Measurements from ENCODE around the gene ANG.
A peak's percentile ranks its signal among the peaks of the same experiment; 100 is the strongest.

The ANG gene

DNA sequence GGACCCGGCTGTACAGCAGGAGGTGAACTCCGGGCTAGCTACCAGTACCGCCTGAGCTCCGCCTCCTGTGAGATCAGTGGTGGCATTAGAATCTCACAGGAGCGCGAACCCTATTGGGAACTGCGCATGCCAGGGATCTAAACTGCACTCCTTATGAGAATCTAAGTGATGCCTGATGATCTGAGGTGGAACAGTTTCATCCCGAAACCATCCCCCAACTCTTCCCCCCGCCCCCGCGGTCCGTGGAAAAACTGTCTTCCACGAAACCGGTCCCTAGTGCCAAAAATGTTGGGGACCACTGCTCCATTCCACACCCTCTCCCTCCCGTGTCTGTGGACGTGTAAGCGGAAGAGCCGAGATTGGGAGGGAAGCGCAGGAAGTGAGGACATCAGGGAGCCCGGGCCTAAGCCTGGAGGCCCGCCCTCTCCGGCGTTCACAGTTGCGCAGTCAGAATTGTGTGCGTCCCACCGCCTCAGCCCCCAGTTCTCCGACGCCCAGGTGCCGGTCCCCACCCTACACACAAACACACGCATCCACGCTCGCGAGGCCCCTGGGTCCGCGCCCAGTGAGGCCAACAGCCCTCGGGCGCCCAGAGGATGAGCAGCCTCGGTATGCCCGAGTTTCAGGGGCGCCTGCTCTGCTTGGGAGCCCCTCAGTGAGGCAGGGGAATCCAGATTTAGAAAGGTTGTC, 6.0 kb upstream of the ANG start (continued):
- TF ChIP-seq, protein P1, sequence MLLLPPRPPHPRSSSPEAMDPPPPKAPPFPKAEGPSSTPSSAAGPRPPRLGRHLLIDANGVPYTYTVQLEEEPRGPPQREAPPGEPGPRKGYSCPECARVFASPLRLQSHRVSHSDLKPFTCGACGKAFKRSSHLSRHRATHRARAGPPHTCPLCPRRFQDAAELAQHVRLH (tag by site-specific recombination; IDR thresholded peaks at IDR 0.05): no peak
- TF ChIP-seq, protein P2, sequence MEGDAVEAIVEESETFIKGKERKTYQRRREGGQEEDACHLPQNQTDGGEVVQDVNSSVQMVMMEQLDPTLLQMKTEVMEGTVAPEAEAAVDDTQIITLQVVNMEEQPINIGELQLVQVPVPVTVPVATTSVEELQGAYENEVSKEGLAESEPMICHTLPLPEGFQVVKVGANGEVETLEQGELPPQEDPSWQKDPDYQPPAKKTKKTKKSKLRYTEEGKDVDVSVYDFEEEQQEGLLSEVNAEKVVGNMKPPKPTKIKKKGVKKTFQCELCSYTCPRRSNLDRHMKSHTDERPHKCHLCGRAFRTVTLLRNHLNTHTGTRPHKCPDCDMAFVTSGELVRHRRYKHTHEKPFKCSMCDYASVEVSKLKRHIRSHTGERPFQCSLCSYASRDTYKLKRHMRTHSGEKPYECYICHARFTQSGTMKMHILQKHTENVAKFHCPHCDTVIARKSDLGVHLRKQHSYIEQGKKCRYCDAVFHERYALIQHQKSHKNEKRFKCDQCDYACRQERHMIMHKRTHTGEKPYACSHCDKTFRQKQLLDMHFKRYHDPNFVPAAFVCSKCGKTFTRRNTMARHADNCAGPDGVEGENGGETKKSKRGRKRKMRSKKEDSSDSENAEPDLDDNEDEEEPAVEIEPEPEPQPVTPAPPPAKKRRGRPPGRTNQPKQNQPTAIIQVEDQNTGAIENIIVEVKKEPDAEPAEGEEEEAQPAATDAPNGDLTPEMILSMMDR (tag by site-specific recombination; IDR thresholded peaks at IDR 0.05): no peak
- no peak for TF ChIP-seq ZNF701 (tag by site-specific recombination; IDR thresholded peaks at IDR 0.05)
- TF ChIP-seq ZBTB1 (tag by site-specific recombination; IDR thresholded peaks at IDR 0.05): no peak
- no peak for TF ChIP-seq HOXD13 (CRISPR knock-in tag; IDR thresholded peaks at IDR 0.05; ENCODE audit: borderline replicate concordance)
- TF ChIP-seq ZFP37 (tag by site-specific recombination; IDR thresholded peaks at IDR 0.05): 0 out of 2 replicates have a peak, but pooled peaks have one; percentile 2
- peak; percentile 89 for TF ChIP-seq IKZF3 (tag by site-specific recombination; IDR thresholded peaks at IDR 0.05)
- no peak for TF ChIP-seq ZIC2 (tag by site-specific recombination; IDR thresholded peaks at IDR 0.05)
- TF ChIP-seq ZSCAN30 (tag by site-specific recombination; IDR thresholded peaks at IDR 0.05): 0 out of 2 replicates have a peak, but pooled peaks have one; percentile 28
- no peak for TF ChIP-seq SALL2 (tag by site-specific recombination; IDR thresholded peaks at IDR 0.05; ENCODE audit: borderline replicate concordance)
- no peak for TF ChIP-seq ZNF433 (tag by site-specific recombination; IDR thresholded peaks at IDR 0.05; ENCODE audit: low read depth)
- TF ChIP-seq, protein P3, sequence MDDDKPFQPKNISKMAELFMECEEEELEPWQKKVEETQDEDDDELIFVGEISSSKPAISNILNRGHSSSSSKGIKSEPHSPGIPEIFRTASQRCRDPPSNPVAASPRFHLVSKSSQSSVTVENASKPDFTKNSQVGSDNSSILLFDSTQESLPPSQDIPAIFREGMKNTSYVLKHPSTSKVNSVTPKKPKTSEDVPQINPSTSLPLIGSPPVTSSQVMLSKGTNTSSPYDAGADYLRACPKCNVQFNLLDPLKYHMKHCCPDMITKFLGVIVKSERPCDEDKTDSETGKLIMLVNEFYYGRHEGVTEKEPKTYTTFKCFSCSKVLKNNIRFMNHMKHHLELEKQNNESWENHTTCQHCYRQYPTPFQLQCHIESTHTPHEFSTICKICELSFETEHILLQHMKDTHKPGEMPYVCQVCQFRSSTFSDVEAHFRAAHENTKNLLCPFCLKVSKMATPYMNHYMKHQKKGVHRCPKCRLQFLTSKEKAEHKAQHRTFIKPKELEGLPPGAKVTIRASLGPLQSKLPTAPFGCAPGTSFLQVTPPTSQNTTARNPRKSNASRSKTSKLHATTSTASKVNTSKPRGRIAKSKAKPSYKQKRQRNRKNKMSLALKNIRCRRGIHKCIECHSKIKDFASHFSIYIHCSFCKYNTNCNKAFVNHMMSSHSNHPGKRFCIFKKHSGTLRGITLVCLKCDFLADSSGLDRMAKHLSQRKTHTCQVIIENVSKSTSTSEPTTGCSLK (tag by site-specific recombination; IDR thresholded peaks at IDR 0.05): no peak
- peak; percentile 81 for TF ChIP-seq ZBTB17 (tag by site-specific recombination; IDR thresholded peaks at IDR 0.05)
- peak; percentile 11; the same call in 1 of the 2 replicates for TF ChIP-seq ZBTB21 (tag by site-specific recombination; IDR thresholded peaks at IDR 0.05)
- no peak for TF ChIP-seq ZNF311 (tag by site-specific recombination; IDR thresholded peaks at IDR 0.05; ENCODE audit: borderline replicate concordance)
- no peak for TF ChIP-seq ZNF214 (tag by site-specific recombination; IDR thresholded peaks at IDR 0.05; ENCODE audit: borderline replicate concordance)
- TF ChIP-seq ZNF544 (tag by site-specific recombination; IDR thresholded peaks at IDR 0.05): no peak
- no peak for TF ChIP-seq RBAK (tag by site-specific recombination; IDR thresholded peaks at IDR 0.05)
- no peak for TF ChIP-seq ZNF596 (tag by site-specific recombination; IDR thresholded peaks at IDR 0.05)
- no peak for TF ChIP-seq ZNF114 (tag by site-specific recombination; IDR thresholded peaks at IDR 0.05)
- no peak for TF ChIP-seq OVOL3 (tag by site-specific recombination; IDR thresholded peaks at IDR 0.05)
- peak; percentile 92 for TF ChIP-seq ZNF600 (tag by site-specific recombination; IDR thresholded peaks at IDR 0.05)
- TF ChIP-seq ZNF658 (tag by site-specific recombination; IDR thresholded peaks at IDR 0.05): no peak
- TF ChIP-seq, protein P4, sequence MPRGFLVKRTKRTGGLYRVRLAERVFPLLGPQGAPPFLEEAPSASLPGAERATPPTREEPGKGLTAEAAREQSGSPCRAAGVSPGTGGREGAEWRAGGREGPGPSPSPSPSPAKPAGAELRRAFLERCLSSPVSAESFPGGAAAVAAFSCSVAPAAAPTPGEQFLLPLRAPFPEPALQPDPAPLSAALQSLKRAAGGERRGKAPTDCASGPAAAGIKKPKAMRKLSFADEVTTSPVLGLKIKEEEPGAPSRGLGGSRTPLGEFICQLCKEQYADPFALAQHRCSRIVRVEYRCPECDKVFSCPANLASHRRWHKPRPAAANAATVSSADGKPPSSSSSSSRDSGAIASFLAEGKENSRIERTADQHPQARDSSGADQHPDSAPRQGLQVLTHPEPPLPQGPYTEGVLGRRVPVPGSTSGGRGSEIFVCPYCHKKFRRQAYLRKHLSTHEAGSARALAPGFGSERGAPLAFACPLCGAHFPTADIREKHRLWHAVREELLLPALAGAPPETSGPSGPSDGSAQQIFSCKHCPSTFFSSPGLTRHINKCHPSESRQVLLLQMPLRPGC (tag by site-specific recombination; IDR thresholded peaks at IDR 0.05): peak; percentile 72
- TF ChIP-seq, protein P5, sequence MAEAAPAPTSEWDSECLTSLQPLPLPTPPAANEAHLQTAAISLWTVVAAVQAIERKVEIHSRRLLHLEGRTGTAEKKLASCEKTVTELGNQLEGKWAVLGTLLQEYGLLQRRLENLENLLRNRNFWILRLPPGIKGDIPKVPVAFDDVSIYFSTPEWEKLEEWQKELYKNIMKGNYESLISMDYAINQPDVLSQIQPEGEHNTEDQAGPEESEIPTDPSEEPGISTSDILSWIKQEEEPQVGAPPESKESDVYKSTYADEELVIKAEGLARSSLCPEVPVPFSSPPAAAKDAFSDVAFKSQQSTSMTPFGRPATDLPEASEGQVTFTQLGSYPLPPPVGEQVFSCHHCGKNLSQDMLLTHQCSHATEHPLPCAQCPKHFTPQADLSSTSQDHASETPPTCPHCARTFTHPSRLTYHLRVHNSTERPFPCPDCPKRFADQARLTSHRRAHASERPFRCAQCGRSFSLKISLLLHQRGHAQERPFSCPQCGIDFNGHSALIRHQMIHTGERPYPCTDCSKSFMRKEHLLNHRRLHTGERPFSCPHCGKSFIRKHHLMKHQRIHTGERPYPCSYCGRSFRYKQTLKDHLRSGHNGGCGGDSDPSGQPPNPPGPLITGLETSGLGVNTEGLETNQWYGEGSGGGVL (tag by site-specific recombination; IDR thresholded peaks at IDR 0.05): no peak
- TF ChIP-seq ZNF654 (tag by site-specific recombination; IDR thresholded peaks at IDR 0.05; ENCODE audit: low read depth): no peak
- no peak for TF ChIP-seq ZFP3 (tag by site-specific recombination; IDR thresholded peaks at IDR 0.05; ENCODE audit: low read depth)
- TF ChIP-seq ZBTB20 (tag by site-specific recombination; IDR thresholded peaks at IDR 0.05): peak; percentile 97
- peak; percentile 98 for TF ChIP-seq ZNF341 (tag by site-specific recombination; IDR thresholded peaks at IDR 0.05; ENCODE audit: low read depth)
- TF ChIP-seq, protein P6, sequence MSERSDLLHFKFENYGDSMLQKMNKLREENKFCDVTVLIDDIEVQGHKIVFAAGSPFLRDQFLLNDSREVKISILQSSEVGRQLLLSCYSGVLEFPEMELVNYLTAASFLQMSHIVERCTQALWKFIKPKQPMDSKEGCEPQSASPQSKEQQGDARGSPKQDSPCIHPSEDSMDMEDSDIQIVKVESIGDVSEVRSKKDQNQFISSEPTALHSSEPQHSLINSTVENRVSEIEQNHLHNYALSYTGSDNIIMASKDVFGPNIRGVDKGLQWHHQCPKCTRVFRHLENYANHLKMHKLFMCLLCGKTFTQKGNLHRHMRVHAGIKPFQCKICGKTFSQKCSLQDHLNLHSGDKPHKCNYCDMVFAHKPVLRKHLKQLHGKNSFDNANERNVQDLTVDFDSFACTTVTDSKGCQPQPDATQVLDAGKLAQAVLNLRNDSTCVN (tag by site-specific recombination; optimal IDR thresholded peaks at IDR 0.05): peak; percentile 76
- no peak for TF ChIP-seq ZSCAN16 (tag by site-specific recombination; IDR thresholded peaks at IDR 0.05)
- no peak for TF ChIP-seq MZF1 (tag by site-specific recombination; IDR thresholded peaks at IDR 0.05; ENCODE audit: borderline replicate concordance)
- no peak for TF ChIP-seq ZNF791 (tag by site-specific recombination; IDR thresholded peaks at IDR 0.05)
